GM21381 (cell line): ENCODE data around the gene IRAG1.
"Not testable (repeated sequence)": the region's sequence is repeated elsewhere in the genome, so short reads cannot be mapped to it uniquely, and the experiment has no call there.

Experiments
- ATAC-seq: cut with Tn5 transposase; IDR thresholded peaks from one replicate; pipeline ENCODE4 v1.9.1; 2021; ENCODE audit warnings: mild to moderate bottlenecking, moderate library complexity; ENCODE audit not compliant: unreplicated experiment

Gene IRAG1

GRCh38 chr11:10708131-10708530, 14.6 kb upstream of the IRAG1 start:
- ATAC-seq = no peak

- no peak for ATAC-seq
Measured at GRCh38 chr11:10701982-10702381, 8.4 kb upstream of the IRAG1 start.

DNA sequence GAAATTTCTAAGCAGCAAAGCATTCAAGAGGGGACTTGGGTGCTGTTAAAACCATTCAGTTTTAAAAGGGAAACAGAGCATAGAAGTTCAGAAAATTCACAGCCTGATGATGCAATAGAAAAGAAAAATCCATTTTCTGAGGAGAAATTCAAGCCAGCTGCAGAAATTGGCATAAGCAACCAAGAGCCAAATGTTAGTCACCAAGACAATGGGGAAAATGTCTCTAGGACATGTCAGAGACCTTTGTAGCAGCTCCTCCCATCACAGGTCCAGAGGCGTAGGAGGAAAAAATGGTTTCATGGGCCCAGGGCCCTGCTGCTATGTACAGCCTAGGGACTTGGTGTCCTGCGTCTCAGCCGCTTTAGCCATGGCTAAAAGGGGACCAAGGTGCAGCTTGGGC, 5.5 kb upstream of the IRAG1 start:
- no peak for ATAC-seq

DNA sequence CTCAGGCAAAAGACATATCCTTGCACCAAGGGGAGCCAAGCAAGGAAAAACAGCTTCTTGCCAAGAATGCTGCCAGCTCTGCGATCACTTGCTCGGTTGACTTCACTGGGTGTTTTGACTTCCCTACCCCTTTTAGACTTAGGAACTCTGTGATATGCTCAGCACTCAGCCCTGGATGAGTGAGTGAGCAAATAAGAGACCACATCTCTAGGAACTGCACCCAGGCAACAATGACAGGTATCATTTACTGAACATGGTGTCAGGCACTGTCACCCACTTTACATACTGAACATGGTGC, 3.7 kb upstream of the IRAG1 start:
- no peak for ATAC-seq

DNA sequence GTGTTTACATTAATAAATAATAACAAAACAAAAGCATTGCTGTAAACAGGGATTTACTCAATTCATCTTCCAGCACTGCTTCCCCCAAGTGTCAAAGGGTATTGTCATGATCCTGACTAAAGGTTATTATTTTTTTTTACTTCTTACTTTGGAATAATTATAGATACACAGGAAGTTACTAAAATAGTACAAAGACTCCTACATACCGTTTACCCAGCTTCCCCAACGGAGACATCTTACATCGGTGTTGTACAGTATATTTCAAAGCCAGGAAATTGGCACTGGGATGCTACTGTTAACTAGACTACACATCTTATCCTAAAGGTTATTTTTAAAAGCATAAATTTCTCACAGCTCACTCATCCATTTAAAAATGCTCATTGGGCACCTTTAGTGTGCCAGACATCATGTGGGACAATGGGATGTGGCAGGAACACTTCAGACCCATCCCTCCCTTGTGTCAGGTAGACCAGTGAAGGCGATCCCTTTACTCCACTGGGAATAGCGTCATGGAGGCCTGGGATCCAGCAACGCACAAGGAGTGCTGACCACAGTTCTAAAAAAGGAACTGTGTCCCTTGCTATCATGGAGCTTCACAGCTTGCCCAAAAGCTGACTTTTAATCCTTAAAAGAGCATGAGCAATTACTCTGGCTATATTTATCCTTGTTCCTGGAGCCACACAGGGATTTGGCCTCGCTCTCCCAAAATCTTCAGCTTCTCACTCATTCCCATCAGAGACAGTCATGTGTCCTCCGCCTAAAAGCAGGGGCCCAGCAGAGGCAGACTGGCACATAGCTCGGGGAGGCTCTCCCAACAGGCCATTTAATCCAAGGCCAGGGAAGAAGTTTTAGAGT, 3.1 kb upstream of the IRAG1 start:
- no peak for ATAC-seq

- no peak for ATAC-seq
Measured at GRCh38 chr11:10695833-10696232, 2.3 kb upstream of the IRAG1 start.

DNA sequence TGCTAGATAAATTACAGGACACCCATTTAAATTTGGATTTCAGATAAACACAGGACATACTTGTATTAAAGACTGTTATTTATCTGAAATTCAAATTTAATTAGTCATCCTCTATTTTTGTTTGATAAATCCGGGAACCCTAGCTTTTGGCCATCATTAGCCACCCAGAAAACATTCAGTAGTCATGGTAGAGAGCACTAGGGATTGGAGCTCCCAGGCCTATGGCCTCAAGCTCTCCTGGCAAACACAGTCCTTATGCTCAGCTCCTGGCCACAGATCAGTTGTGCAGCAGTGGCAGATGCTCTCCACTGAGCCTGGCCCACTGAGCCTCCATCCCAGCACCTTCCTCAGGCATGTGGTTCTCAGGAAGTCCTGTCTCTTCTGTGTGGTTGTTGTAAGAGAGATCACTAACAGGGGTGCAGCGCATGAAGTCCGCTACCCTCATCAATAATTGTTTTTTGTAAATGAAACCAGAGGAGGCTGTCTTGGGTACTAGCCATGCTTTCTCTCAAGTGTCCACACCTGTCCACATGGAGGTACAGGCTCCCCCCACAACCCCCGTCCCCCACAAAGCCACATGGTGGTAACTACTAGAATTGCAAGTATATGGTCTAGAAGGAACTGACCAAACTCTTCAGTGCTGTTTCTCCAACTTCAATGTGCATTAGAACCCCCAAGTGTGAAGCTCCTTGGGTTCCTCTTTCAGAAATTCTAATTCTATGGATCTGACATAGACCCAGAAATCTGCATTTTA, 1.1 kb upstream of the IRAG1 start:
- ATAC-seq = no peak

DNA sequence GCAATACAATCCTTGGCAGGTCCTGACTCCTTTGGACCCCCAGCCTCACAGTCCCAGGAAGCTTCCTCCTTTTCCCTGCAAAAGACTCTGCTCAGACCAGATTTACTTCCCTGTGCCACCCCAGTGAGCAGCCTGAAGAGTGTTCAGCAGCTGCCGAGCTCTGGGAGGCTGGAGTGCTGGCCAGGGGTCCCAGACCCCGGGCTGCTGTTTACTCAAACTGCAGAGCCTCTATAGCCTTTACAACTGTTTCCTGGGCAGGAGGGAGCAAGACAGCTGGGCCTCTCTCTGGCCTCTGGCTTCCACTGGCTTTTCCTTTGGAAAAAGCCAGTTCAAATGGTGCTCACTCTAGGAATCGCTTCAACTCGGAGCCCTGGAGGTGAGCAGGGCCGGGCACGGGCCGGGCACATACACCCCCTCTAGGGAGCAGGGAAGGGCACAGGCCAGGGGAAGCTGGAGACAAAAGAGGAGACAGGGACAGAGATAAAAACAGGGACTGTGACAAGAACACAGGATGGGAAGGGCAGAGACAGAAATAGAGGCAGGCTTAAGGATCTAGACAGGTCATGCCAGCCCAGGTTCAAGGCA, 932 bp downstream of the IRAG1 start:
- no peak for ATAC-seq

- no peak for ATAC-seq
Measured at GRCh38 chr11:10688401-10688800, 5.2 kb downstream of the IRAG1 start.

GRCh38 chr11:10686311-10686710, 7.2 kb downstream of the IRAG1 start:
- ATAC-seq = no peak

DNA sequence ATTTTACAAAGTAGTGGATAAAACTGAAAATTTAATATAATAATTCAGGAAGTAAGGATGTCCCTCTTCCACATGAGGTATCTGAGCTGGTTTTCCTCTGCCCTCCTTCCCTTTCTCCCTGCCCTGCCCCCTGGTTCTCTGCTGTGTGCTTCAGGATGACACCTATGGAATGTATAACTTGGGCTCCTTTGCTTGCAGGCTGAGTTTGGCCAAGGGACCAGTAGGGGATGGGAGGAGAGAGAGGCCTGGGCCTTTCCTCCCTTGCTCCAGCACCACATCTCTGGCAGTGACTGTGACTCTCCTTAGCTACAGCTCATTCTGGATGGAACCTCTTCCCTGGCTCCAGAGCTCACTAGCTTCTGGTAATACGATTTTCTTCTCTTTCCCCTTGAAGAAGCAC, 10.1 kb downstream of the IRAG1 start:
- ATAC-seq = no peak

GRCh38 chr11:10680956-10681487, 12.5 kb downstream of the IRAG1 start:
- no peak for ATAC-seq

- ATAC-seq = not testable (repeated sequence)
Measured at GRCh38 chr11:10680279-10680678, 13.3 kb downstream of the IRAG1 start.

- no peak for ATAC-seq
Measured at GRCh38 chr11:10679644-10680043, 13.9 kb downstream of the IRAG1 start.

DNA sequence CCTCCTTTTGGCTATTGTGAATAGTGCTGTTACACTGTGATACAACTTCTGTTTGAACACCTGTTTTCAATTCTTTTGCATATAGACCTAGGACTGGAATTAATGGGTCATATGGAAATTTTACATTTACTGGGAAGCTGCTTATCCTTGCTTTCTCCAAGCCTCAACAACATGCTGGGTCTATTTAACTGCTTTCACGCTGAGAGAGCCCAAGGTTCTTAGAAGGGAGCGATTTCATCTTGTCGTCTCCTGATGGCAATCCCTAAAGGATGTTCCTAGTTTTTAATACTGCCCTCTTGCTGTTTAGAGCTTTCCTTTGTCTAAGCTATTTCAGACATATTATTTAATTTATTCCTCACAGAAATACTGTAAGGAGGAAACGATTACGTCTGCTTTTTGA, 15.5 kb downstream of the IRAG1 start:
- no peak for ATAC-seq

GRCh38 chr11:10676919-10677318, 16.6 kb downstream of the IRAG1 start:
- no peak for ATAC-seq

GRCh38 chr11:10674911-10675440, 18.6 kb downstream of the IRAG1 start:
- ATAC-seq = no peak

- ATAC-seq = no peak
Measured at GRCh38 chr11:10674440-10674855, 19.1 kb downstream of the IRAG1 start.

DNA sequence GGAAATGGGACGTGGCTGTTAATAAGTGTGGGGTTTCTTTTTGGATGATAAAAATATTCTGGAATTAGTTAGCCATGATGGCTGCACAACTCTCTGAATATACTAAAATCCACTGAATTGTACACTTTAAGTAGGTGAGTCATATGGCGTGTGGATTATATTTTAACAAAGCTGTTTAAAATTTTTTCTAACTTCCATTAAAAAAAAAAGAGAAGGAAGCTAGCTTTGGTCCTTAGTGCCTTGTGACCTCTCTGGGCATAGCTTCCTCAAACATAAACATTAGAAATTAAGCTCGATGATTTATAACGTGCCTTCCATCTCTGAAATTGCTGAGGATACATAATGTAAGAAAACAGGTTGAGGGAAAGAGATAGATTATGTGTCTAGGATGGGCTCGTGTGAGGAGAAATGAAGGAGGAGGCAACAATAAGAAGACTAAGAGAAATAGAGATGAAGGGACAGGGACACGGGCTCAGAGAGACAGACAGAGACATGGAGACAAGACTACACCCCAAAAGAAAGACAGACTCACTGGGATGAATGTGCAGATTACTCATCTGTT, 20.0 kb downstream of the IRAG1 start:
- ATAC-seq = no peak

- no peak for ATAC-seq
Measured at GRCh38 chr11:10670099-10670498, 23.5 kb downstream of the IRAG1 start.
